Thymus (tissue), 11 donors: Measurements from ENCODE around the gene TSPAN10. TPM values are rescaled to one million over a fixed set of nuclear protein-coding genes. Genes with fewer than 3 reads are reported as not detected.

Source experiments
- DNase-seq, 9 donors: peaks; one replicate each; pipeline ENCODE4 v3.0.0-alpha.2; 2013; ENCODE audit warnings: low spot score in 9 of 9, low read depth in 6 of 9, missing footprints in 1 of 9
- H3K27ac ChIP-seq, 2 donors: one replicate each; pipeline ENCODE4 v1.5.1; 2013; ENCODE audit warnings: control low read depth in 1 of 2, low read depth in 1 of 2, low read length in 1 of 2, mild to moderate bottlenecking in 1 of 2, moderate library complexity in 1 of 2
- H3K27me3 ChIP-seq, 2 donors: one replicate each; pipeline ENCODE4 v1.5.1; 2013; ENCODE audit warnings: low read length in 1 of 2; ENCODE audit not compliant: control insufficient read depth in 2 of 2, insufficient read depth in 1 of 2
- H3K36me3 ChIP-seq, 2 donors: one replicate each; pipeline ENCODE4 v1.5.1; 2013; ENCODE audit warnings: low read length in 1 of 2, mild to moderate bottlenecking in 1 of 2, moderate library complexity in 1 of 2; ENCODE audit not compliant: control insufficient read depth in 2 of 2, insufficient read depth in 2 of 2
- H3K4me1 ChIP-seq, 2 donors: one replicate each; pipeline ENCODE4 v1.5.1; 2013; ENCODE audit warnings: low read length in 2 of 2; ENCODE audit not compliant: control insufficient read depth in 2 of 2, insufficient read depth in 2 of 2
- H3K4me3 ChIP-seq, 2 donors: one replicate each; pipeline ENCODE4 v1.5.1; 2013; ENCODE audit warnings: low read length in 2 of 2, control low read depth in 1 of 2, mild to moderate bottlenecking in 1 of 2
- H3K9me3 ChIP-seq, 2 donors: one replicate each; pipeline ENCODE4 v1.5.1; 2013; ENCODE audit warnings: low read length in 1 of 2, mild to moderate bottlenecking in 1 of 2; ENCODE audit not compliant: control insufficient read depth in 2 of 2, insufficient read depth in 1 of 2
- WGBS: extraction: QIAGEN DNeasy Blood & Tissue Kit; methylation state at CpG from one replicate; pipeline ENCODE4 v1.1.7; 2013; 5-methylcytosine and 5-hydroxymethylcytosine counted together
- polyA plus RNA-seq: library from polyadenylated mRNA; stranded (reverse); fragments of 200-250 nt; gene quantifications from one replicate; pipeline ENCODE4 v1.2.3, GENCODE V29; 2013
- total RNA-seq: library from RNA; stranded (reverse); fragments of 120-200 nt; gene quantifications from one replicate; pipeline ENCODE4 v1.2.4, GENCODE V29; 2013
- donor health status: healthy.

Gene TSPAN10
- total and polyA plus RNA-seq, 2 donors = 0.47 to 1.8 TPM

GRCh38 chr17:81644496-81644895, 7.5 kb downstream of the TSPAN10 start:
- H3K4me3 ChIP-seq = no peak overlapping the region
- peaks cover 23 to 41% of the 10 kb centered on the region in 2 donors for H3K27me3 ChIP-seq
- no peaks in the 10 kb centered on the region for H3K4me1 ChIP-seq
- no peaks in the 10 kb centered on the region for H3K36me3 ChIP-seq
- peaks cover 9 to 12% of the 10 kb centered on the region in 2 donors for H3K9me3 ChIP-seq
- DNase-seq = no peak
- no peak overlapping the region for H3K27ac ChIP-seq
- 97% methylated on average over 15 of the region's 15 CpGs for WGBS

GRCh38 chr17:81644976-81645952, 8.3 kb downstream of the TSPAN10 start:
- 89% methylated on average over 29 of the region's 29 CpGs for WGBS
- peaks cover 23 to 48% of the 10 kb centered on the region in 2 donors for H3K27me3 ChIP-seq
- DNase-seq = no peak

DNA sequence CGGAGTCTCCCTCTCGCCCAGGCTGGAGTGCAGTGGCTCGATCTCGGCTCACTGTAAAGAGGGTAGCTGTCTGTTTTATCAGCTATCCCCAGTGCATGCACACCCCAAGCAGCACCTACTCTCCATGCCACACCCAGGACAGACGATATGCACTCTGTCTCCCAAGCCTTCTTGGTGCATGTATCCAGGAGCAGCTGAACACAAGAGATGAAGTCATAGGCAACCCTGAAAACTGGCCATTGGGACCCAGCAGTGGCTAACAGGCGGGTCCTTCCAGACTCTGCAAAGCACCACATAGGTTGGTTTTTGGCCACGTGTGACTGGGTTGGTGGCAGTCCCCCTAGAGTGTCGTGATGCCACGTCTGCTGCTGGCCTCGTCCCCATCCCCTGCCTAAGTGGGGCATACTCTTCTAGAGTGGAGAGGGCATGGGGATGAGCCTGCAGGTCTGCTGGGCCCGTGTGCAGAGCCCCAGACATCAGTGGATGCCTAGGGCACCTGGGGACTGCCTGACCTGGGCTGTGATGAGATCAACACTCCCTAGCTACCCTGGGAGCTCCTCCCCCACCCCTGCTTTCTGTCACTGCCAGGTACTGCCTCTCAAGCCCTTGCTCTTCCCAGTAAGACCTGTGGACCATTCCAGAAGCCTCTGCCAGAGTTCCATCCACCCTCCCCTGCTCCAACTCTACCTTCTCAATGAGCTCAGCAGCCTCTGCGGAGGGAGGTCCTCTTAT, 10.0 kb downstream of the TSPAN10 start:
- Histone ChIP-seq H3K36me3 (no peaks in the 10 kb centered on the region), H3K4me1 (no peaks in the 10 kb centered on the region), H3K27ac (no peak overlapping the region), H3K9me3 (peaks cover 11 to 16% of the 10 kb centered on the region in 2 donors), H3K27me3 (peaks cover 23 to 52% of the 10 kb centered on the region in 2 donors), H3K4me3 (no peak overlapping the region)
- DNase-seq = no peak
- WGBS = 91% methylated on average over 12 of the region's 12 CpGs

More at GRCh38 chr17:81644976-81645952, 8.3 kb downstream of the TSPAN10 start:
- H3K27ac ChIP-seq = no peak overlapping the region
- H3K36me3 ChIP-seq = no peaks in the 10 kb centered on the region
- no peaks in the 10 kb centered on the region for H3K4me1 ChIP-seq
- H3K9me3 ChIP-seq = peaks cover 11 to 16% of the 10 kb centered on the region in 2 donors
- no peak overlapping the region for H3K4me3 ChIP-seq

GRCh38 chr17:81647640-81648012, 10.6 kb downstream of the TSPAN10 start:
- 64% methylated on average over 21 of the region's 21 CpGs for WGBS
- Histone ChIP-seq H3K27me3 (peaks cover 23 to 52% of the 10 kb centered on the region in 2 donors), H3K9me3 (peaks cover 11 to 16% of the 10 kb centered on the region in 2 donors), H3K4me1 (peaks cover 0 to 1% of the 10 kb centered on the region in 2 donors), H3K27ac (no peak overlapping the region), H3K36me3 (no peaks in the 10 kb centered on the region), H3K4me3 (no peak overlapping the region)
- DNase-seq = no peak

DNA sequence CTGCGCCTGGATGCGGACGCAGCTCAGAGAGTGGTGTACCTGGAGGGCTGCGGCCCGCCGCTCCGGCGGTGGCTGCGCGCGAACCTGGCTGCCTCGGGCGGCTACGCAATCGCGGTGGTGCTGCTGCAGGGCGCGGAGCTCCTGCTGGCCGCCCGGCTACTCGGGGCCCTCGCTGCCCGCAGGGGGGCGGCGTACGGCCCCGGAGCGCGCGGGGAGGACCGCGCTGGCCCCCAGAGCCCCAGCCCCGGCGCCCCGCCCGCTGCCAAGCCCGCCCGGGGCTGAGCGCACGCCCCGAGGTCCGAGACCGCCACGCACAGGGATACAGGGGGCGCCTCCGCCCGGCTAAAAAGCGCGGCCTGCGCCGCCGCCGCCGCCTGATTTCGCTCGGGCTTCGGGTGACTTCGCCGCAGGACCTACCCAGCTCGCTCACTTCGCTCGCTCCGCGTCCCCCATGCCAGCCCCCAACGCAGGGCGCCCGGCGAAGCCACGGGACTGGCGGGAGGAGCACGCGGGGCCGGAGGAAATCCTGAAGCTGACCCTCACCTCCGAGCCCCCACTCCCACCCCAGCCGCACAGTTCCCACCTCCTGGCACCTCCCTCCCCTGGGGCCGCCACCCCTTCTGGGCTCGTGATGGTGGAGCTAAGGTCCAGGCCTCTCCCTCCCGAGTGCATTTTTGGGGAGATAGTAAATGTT, 11.2 kb downstream of the TSPAN10 start:
- Histone ChIP-seq H3K27me3 (peaks cover 23 to 52% of the 10 kb centered on the region in 2 donors), H3K36me3 (no peaks in the 10 kb centered on the region), H3K9me3 (peaks cover 11 to 16% of the 10 kb centered on the region in 2 donors), H3K4me1 (peaks cover 2 to 7% of the 10 kb centered on the region in 2 donors), H3K4me3 (no peak overlapping the region), H3K27ac (no peak overlapping the region)
- WGBS = 22% methylated on average over 78 of the region's 78 CpGs
- DNase-seq = no peak

- peaks cover 23 to 52% of the 10 kb centered on the region in 2 donors for H3K27me3 ChIP-seq
- no peak for DNase-seq
- no peak overlapping the region for H3K27ac ChIP-seq
- no peak overlapping the region for H3K4me3 ChIP-seq
- peaks cover 11 to 16% of the 10 kb centered on the region in 2 donors for H3K9me3 ChIP-seq
- whole genome bisulfite sequencing = 74% methylated on average over 14 of the region's 14 CpGs
- H3K36me3 ChIP-seq = no peaks in the 10 kb centered on the region
- H3K4me1 ChIP-seq = peaks cover 5 to 12% of the 10 kb centered on the region in 2 donors
These were observed 11.7 kb downstream of the TSPAN10 start for GRCh38 chr17:81648707-81649085.

DNA sequence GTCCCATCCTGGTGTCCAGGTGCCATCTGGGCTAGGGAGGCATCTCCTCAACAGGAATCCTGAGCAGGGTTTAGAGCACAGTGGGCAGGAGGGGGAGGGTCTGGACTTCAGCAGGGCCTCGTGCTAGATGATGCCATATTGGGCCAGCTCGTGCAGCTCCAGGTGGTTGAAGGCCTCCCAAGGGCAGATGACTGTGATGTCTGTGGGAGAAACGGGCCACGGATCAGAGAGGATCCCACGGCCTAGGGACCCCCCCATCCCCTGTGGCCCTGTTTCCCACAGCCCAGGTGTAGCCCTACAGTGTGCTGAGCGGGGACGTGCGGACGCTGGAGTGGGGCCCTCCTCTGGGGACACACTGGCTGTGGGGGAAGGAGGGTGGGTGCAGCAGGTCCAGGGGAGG, 14.0 kb downstream of the TSPAN10 start:
- Histone ChIP-seq H3K9me3 (peaks cover 11 to 16% of the 10 kb centered on the region in 2 donors), H3K4me1 (peaks cover 5 to 23% of the 10 kb centered on the region in 2 donors), H3K27me3 (peaks cover 23 to 41% of the 10 kb centered on the region in 2 donors), H3K4me3 (no peak overlapping the region), H3K36me3 (no peaks in the 10 kb centered on the region), H3K27ac (no peak overlapping the region)
- 92% methylated on average over 9 of the region's 9 CpGs for WGBS
- DNase-seq = no peak

DNA sequence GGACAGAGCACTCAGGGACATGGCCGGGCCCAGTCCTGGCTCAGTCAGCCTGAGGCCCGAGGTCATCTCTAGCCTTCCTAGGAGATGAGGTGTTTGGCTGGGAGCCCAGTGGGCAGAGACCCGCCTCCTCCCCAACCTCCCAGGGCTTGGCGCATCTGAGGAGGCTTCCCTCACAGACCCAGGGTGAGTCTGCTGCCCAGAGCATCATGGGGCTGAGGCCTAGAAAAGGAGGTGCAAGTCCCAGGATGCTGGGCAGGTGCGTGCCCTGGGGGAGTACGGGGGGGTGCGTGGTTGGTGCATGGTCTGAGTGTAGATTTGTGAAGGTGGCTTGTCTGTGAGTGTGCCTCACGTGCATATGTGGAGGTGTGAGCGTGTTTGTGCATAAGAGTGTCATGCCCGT, 14.7 kb downstream of the TSPAN10 start:
- 91% methylated on average over 10 of the region's 10 CpGs for WGBS
- no peak overlapping the region for H3K27ac ChIP-seq
- peaks cover 11 to 16% of the 10 kb centered on the region in 2 donors for H3K9me3 ChIP-seq
- no peak for DNase-seq
- peaks cover 23 to 38% of the 10 kb centered on the region in 2 donors for H3K27me3 ChIP-seq
- no peaks in the 10 kb centered on the region for H3K36me3 ChIP-seq
- no peak overlapping the region for H3K4me3 ChIP-seq
- H3K4me1 ChIP-seq = peaks cover 5 to 25% of the 10 kb centered on the region in 2 donors
